Nucleus accumbens (tissue), 56 donors: ENCODE results near the gene CCDC158.
A peak's percentile ranks its signal among the peaks of the same experiment; 100 is the strongest.
"Not testable (repeated sequence)": the region's sequence is repeated elsewhere in the genome, so short reads cannot be mapped to it uniquely, and the experiment has no call there.

Experiments used
- DNase-seq, 56 donors: peaks; one replicate each; lab custom pipeline; 2025; lab: John Stamatoyannopoulos, UW

CCDC158 gene

GRCh38 chr4:76420762-76421581 lies at the start of gene CCDC158:
TSS of gene CCDC158 (minus strand) at chr4:76421141. CDS start at chr4:76403207, 17,934 bp downstream.
- peak in 2 of 56 donors; percentile 12 to 24 for DNase-seq

GRCh38 chr4:76470532-76470931 lies 49.6 kb upstream of the CCDC158 start:
- peak in 1 of 56 donors; percentile 15 for DNase-seq

- DNase-seq, result no peak
Observed at GRCh38 chr4:76470064-76470463, 49.1 kb upstream of the CCDC158 start.

- no peak for DNase-seq
Observed at GRCh38 chr4:76463568-76463967, 42.6 kb upstream of the CCDC158 start.

- DNase-seq, result peak in 2 of 56 donors; percentile 1 to 20
Observed at GRCh38 chr4:76459291-76459723, 38.4 kb upstream of the CCDC158 start.

GRCh38 chr4:76458825-76459224 lies 37.9 kb upstream of the CCDC158 start:
- DNase-seq, result no peak

- no peak for DNase-seq
Observed at GRCh38 chr4:76458297-76458696, 37.4 kb upstream of the CCDC158 start.

GRCh38 chr4:76457885-76458284 lies 36.9 kb upstream of the CCDC158 start:
- no peak for DNase-seq

GRCh38 chr4:76454073-76454472 lies 33.1 kb upstream of the CCDC158 start:
- DNase-seq, result not testable (repeated sequence)

- DNase-seq, result no peak
Observed at GRCh38 chr4:76453232-76453631, 32.3 kb upstream of the CCDC158 start.

GRCh38 chr4:76449833-76450232 lies 28.9 kb upstream of the CCDC158 start:
- DNase-seq, result no peak

- DNase-seq, result no peak
Observed at GRCh38 chr4:76449362-76449767, 28.4 kb upstream of the CCDC158 start.

- DNase-seq, result no peak
Observed at GRCh38 chr4:76448211-76448610, 27.3 kb upstream of the CCDC158 start.

GRCh38 chr4:76447393-76447851 lies 26.5 kb upstream of the CCDC158 start:
- no peak for DNase-seq

- DNase-seq, result no peak
Observed at GRCh38 chr4:76445911-76446310, 25.0 kb upstream of the CCDC158 start.

- no peak for DNase-seq
Observed at GRCh38 chr4:76443376-76443775, 22.4 kb upstream of the CCDC158 start.

- DNase-seq, result no peak
Observed at GRCh38 chr4:76442807-76443206, 21.9 kb upstream of the CCDC158 start.

GRCh38 chr4:76441881-76442280 lies 20.9 kb upstream of the CCDC158 start:
- DNase-seq, result no peak

- no peak for DNase-seq
Observed at GRCh38 chr4:76439491-76439890, 18.6 kb upstream of the CCDC158 start.

- DNase-seq, result no peak
Observed at GRCh38 chr4:76435528-76436319, 14.8 kb upstream of the CCDC158 start.

- DNase-seq, result no peak
Observed at GRCh38 chr4:76434901-76435527, 14.1 kb upstream of the CCDC158 start, which contains the start of gene SHROOM3. TSS of gene SHROOM3 (plus strand) at chr4:76435229. CDS start at chr4:76436053, 824 bp downstream.
